ENCODE measurements around the gene ARSH.
"Not testable (repeated sequence)": the region's sequence is repeated elsewhere in the genome, so short reads cannot be mapped to it uniquely, and the experiment has no call there.

ARSH gene, protein sequence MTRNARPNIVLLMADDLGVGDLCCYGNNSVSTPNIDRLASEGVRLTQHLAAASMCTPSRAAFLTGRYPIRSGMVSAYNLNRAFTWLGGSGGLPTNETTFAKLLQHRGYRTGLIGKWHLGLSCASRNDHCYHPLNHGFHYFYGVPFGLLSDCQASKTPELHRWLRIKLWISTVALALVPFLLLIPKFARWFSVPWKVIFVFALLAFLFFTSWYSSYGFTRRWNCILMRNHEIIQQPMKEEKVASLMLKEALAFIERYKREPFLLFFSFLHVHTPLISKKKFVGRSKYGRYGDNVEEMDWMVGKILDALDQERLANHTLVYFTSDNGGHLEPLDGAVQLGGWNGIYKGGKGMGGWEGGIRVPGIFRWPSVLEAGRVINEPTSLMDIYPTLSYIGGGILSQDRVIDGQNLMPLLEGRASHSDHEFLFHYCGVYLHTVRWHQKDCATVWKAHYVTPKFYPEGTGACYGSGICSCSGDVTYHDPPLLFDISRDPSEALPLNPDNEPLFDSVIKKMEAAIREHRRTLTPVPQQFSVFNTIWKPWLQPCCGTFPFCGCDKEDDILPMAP

DNA sequence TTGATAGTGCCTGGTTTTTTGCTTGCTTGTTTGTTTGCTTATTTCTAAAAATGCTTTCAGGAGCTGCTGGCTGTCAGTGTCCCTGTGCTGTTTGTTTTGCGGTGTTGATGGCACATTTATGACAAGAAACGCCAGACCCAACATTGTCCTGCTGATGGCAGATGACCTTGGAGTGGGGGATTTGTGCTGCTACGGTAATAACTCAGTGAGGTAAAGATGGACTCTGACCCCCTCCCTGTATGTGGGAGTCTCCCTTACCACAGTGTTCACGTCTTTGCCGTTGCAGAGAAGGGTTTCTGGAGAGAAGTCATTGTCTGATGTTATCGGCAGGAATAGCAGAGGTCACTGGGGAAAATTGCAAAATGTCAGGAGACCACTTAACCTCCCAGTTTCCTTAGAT is at the start of gene ARSH:
Gene ARSH (plus strand): TSS at position 52 of the 400 bp plus-strand sequence. CDS start 67 bp downstream, at position 119.
- Histone ChIP-seq H2AFZ (no peak within 1 kb of the TSS), H3K4me2 (ENCODE audit: low read length) (no peak within 1 kb of the TSS), H3K36me3 (ENCODE audit: control insufficient read depth, insufficient read depth, low read length) (no peaks in the 10 kb centered on the region), H3K9ac (no peak within 1 kb of the TSS), H3K4me3 (ENCODE audit: low read depth, low read length) (no peak within 1 kb of the TSS), H3K4me1 (no peaks in the 10 kb centered on the region), H3K27me3 (ENCODE audit: control insufficient read depth, insufficient read depth, low read length) (no peaks in the 10 kb centered on the region), H3K27ac (no peak within 1 kb of the TSS), H3K79me2 (no peaks in the 10 kb centered on the region), H3K9me3 (ENCODE audit: control insufficient read depth, low read length) (no peaks in the 10 kb centered on the region)
- TF ChIP-seq, protein P1, sequence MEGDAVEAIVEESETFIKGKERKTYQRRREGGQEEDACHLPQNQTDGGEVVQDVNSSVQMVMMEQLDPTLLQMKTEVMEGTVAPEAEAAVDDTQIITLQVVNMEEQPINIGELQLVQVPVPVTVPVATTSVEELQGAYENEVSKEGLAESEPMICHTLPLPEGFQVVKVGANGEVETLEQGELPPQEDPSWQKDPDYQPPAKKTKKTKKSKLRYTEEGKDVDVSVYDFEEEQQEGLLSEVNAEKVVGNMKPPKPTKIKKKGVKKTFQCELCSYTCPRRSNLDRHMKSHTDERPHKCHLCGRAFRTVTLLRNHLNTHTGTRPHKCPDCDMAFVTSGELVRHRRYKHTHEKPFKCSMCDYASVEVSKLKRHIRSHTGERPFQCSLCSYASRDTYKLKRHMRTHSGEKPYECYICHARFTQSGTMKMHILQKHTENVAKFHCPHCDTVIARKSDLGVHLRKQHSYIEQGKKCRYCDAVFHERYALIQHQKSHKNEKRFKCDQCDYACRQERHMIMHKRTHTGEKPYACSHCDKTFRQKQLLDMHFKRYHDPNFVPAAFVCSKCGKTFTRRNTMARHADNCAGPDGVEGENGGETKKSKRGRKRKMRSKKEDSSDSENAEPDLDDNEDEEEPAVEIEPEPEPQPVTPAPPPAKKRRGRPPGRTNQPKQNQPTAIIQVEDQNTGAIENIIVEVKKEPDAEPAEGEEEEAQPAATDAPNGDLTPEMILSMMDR (IDR thresholded peaks at IDR 0.05): no peak

DNA sequence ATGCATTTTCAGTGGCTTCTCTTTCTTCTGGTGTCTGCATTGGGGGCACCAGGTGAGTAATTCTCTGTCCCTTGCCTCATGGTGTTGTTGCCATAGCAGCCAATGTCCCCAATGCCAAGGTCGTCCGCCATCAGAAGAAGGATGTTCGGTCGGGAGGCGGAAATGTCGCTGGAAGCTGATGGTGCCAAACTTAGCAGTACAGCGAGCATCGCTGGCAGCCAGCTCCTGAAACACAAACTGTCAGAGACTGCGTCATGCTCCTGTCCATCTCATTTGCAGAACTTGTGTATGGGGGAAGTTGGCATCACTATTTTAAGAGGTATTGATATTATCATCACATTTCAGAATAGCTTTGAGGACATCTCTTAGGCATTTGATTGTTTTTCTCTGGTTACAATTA is 48.1 kb upstream of the ARSH start:
- Histone ChIP-seq H3K4me3 (ENCODE audit: low read depth, low read length) (no peak overlapping the region), H3K79me2 (no peaks in the 10 kb centered on the region), H2AFZ (no peak overlapping the region), H3K36me3 (ENCODE audit: control insufficient read depth, insufficient read depth, low read length) (no peaks in the 10 kb centered on the region), H3K4me1 (no peaks in the 10 kb centered on the region), H3K4me2 (ENCODE audit: low read length) (no peak overlapping the region), H3K9me3 (ENCODE audit: control insufficient read depth, low read length) (no peaks in the 10 kb centered on the region), H3K27me3 (ENCODE audit: control insufficient read depth, insufficient read depth, low read length) (no peaks in the 10 kb centered on the region), H3K9ac (no peak overlapping the region), H3K27ac (no peak overlapping the region)
- TF ChIP-seq, protein P1 (IDR thresholded peaks at IDR 0.05): no peak

DNA sequence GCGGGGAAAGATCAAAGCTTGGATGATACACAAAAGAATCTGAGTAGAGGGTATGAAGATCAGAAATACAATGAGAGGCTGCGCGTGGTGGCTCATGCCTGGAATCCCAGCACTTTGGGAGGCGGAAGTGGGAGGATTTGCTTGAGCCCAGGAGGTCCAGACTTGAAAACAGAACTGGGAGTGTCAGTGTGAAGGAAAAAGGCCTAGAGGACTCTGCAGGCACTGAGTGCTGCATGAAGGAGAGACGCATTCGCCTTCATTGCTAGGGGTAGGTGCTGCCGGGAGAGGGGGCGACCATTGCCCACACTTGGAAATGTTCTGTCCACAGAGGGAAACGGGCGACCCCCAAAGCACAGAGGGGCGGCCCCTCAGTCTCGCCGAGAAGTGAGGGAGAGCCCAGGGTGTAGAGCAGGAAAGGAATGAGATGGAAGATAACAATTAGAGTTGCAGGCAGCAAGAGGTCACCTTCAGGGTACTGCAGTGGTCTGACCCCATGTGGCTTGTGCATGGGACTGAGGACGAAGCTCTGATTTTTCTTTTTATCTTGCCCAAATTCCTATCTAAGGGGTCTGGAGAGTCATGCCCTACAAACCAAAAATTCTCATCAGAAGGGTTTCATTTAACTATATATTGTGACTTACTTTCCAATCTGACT is 45.4 kb upstream of the ARSH start:
- Histone ChIP-seq H3K79me2 (no peaks in the 10 kb centered on the region), H3K27ac (no peak overlapping the region), H3K4me3 (ENCODE audit: low read depth, low read length) (no peak overlapping the region), H2AFZ (no peak overlapping the region), H3K9me3 (ENCODE audit: control insufficient read depth, low read length) (no peaks in the 10 kb centered on the region), H3K4me2 (ENCODE audit: low read length) (no peak overlapping the region), H3K27me3 (ENCODE audit: control insufficient read depth, insufficient read depth, low read length) (no peaks in the 10 kb centered on the region), H3K9ac (no peak overlapping the region), H3K4me1 (no peaks in the 10 kb centered on the region), H3K36me3 (ENCODE audit: control insufficient read depth, insufficient read depth, low read length) (no peaks in the 10 kb centered on the region)
- TF ChIP-seq, protein P1 (IDR thresholded peaks at IDR 0.05): no peak

DNA sequence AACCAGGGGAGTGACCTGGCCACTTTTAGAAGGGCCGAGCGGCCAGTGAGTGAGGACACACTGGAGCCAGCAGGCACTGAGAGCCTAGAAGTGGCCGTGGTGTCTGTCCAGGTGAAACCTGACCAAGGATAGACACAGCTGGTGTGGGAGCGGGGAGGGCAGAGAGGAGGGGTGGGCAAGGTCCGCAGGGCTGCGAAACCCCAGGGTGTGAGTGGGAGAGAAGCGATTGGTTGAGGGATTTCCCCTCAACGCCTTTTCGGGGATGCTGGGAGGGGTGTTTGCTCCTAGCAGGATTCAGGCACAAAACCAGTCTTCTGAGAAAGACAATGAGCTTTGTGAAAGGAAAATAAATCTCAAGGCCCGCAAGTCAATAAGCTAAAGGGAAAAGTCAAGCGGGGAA is 44.0 kb upstream of the ARSH start:
- no peaks in the 10 kb centered on the region for H3K36me3 ChIP-seq (ENCODE audit: control insufficient read depth, insufficient read depth, low read length)
- no peak overlapping the region for H3K4me2 ChIP-seq (ENCODE audit: low read length)
- TF ChIP-seq, protein P1 (IDR thresholded peaks at IDR 0.05): no peak
- H3K27ac ChIP-seq: no peak overlapping the region
- no peaks in the 10 kb centered on the region for H3K27me3 ChIP-seq (ENCODE audit: control insufficient read depth, insufficient read depth, low read length)
- no peak overlapping the region for H3K4me3 ChIP-seq (ENCODE audit: low read depth, low read length)
- no peak overlapping the region for H2AFZ ChIP-seq
- H3K4me1 ChIP-seq: no peaks in the 10 kb centered on the region
- H3K79me2 ChIP-seq: no peaks in the 10 kb centered on the region
- H3K9me3 ChIP-seq (ENCODE audit: control insufficient read depth, low read length): no peaks in the 10 kb centered on the region
- H3K9ac ChIP-seq: no peak overlapping the region

DNA sequence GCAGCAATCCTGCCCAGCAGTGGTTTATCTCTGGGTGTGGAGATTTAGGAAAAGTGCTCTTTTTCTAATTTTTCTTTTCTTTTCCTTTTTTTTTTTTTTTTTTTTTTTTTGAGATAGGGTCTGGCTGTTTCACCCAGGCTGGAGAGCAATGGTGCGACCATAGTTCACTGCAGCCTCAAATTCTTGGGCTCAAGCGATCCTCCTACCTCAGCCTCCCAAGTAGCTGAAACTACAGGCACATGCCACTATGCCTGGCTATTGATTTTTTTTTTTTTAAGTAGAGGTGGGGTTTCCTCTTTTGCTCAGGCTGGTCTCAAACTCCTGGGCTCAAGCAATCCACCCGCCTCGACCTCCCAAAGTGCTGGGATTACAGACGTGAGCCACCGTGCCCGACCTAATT is 42.9 kb upstream of the ARSH start:
- not testable (repeated sequence) for H3K9me3 ChIP-seq (ENCODE audit: control insufficient read depth, low read length); H3K27ac ChIP-seq; H3K36me3 ChIP-seq (ENCODE audit: control insufficient read depth, insufficient read depth, low read length); H3K4me1 ChIP-seq; H3K9ac ChIP-seq; H3K79me2 ChIP-seq; H3K27me3 ChIP-seq (ENCODE audit: control insufficient read depth, insufficient read depth, low read length); H3K4me3 ChIP-seq (ENCODE audit: low read depth, low read length); H3K4me2 ChIP-seq (ENCODE audit: low read length); H2AFZ ChIP-seq

DNA sequence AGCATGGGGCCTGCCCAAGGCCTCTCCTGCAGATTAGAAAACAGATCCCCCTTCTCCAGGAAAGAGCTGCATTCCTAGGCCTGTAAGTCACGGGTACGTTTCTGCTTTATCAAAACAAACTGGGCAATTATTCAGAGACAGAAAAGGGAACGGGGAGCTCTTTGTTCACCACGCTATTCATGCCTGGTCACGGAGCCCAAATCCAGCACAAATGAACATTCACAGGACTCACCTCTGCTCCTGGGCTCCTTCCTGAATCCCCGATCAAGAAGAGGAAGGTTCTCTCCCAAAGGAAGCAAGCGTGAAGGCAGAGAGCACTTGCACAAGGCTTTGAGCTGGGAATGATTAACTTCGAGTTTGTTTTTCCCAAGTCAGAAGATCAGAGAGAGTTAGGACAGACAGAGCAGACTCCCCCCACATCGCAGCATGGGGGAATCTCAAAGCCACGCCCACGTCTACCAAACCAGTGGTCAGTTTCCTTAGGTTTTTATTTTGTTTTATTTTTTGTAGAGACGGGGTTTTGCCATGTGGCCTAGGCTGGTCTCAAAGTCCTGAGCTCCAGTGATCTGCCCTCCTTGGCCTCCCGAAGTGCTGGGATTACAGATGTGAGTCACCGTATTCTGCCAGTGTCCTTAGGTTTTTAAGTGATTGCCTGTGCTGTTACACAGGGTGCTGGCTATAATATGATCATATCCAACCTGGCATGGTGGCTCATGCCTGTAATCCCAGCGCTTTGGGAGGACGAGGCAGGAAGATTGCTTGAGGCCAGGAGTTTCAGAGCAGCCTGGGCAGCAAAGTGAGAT is 42.2 kb upstream of the ARSH start:
- H3K4me1 ChIP-seq; H3K79me2 ChIP-seq; H3K4me2 ChIP-seq (ENCODE audit: low read length); H2AFZ ChIP-seq; H3K36me3 ChIP-seq (ENCODE audit: control insufficient read depth, insufficient read depth, low read length); H3K27me3 ChIP-seq (ENCODE audit: control insufficient read depth, insufficient read depth, low read length); H3K9ac ChIP-seq; H3K9me3 ChIP-seq (ENCODE audit: control insufficient read depth, low read length); H3K4me3 ChIP-seq (ENCODE audit: low read depth, low read length); H3K27ac ChIP-seq: not testable (repeated sequence)
